Right lobe of liver (tissue), 6 donors: Measurements from ENCODE around the gene ZNF841. TPM values are rescaled to one million over a fixed set of nuclear protein-coding genes. Genes with fewer than 3 reads are reported as not detected.

Experiments used
- ATAC-seq, 4 donors: fragments of 200-7000 bp; cut with Tn5 transposase; one replicate each; pipeline ENCODE4 v1.9.1; 2020; ENCODE audit warnings: mild to moderate bottlenecking in 4 of 4, moderate library complexity in 4 of 4
- DNase-seq, 3 donors: peaks; one replicate each; pipeline ENCODE4 v3.0.0-alpha.2; 2020
- H3K27ac ChIP-seq, 3 donors: fragments of 200-600 bp; one replicate each; pipeline ENCODE4 v1.8.0; 2022
- H3K27me3 ChIP-seq, 2 donors: fragments of 200-600 bp; one replicate each; pipeline ENCODE4 v1.8.0; 2022
- H3K36me3 ChIP-seq, 4 donors: fragments of 200-600 bp; sonication (generic) in 1 of 4; one replicate each; pipeline versions ENCODE4 v1.5.1 to v1.8.0; 2017 to 2022; ENCODE audit warnings: control low read depth in 1 of 4
- H3K4me1 ChIP-seq, 4 donors: fragments of 200-600 bp; sonication (generic) in 1 of 4; one replicate each; pipeline versions ENCODE4 v1.5.1 to v1.8.0; 2017 to 2022; ENCODE audit warnings: control low read depth in 1 of 4
- H3K4me3 ChIP-seq, 3 donors: fragments of 200-600 bp; one replicate each; pipeline ENCODE4 v1.8.0; 2022
- H3K9me3 ChIP-seq, 4 donors: fragments of 200-600 bp; sonication (generic) in 1 of 4; one replicate each; pipeline versions ENCODE4 v1.5.1 to v1.8.0; 2017 to 2022; ENCODE audit warnings: control low read depth in 1 of 4
- POLR2A ChIP-seq: fragments of 450-650 bp; IDR thresholded peaks from one replicate; pipeline ENCODE4 v1.6.1; 2017; ENCODE audit warnings: antibody characterized with exemption, mild to moderate bottlenecking
- WGBS: methylation state at CpG from one replicate; pipeline ENCODE4 v1.1.6; 2018; ENCODE audit warnings: low coverage, low lambda C conversion rate; ENCODE audit not compliant: insufficient coverage; ENCODE audit errors: missing lambda C conversion rate; 5-methylcytosine and 5-hydroxymethylcytosine counted together
- intact Hi-C, 2 donors: fragments of 100-400 bp; cut with DNase I; formaldehyde crosslinking; loops; one replicate each; pipeline versions ENCODE4 v1.11.2 to v1.14.1; 2022
- total RNA-seq, 6 experiments: library from RNA; depleted of rRNA in 2 of 6; stranded (reverse); fragments of >200 nt in 2 of 6; fragmentation: NEBNext Ultra II Directional in 3 of 6; extraction: Animal tissue kit (Norgen Biotek cat#: 25700) in 3 of 6; gene quantifications; one replicate each; pipeline versions ENCODE4 v1.1.0 to v1.2.4, GENCODE V29; 2016 to 2023
- TF ChIP-seq, protein P1 (sequence below), 4 donors: fragments of 200-600 bp in 3 of 4; fragments of 450-650 bp in 1 of 4; IDR thresholded peaks; one replicate each; pipeline versions ENCODE4 v1.5.1 to v1.8.0; 2016 to 2022; ENCODE audit warnings: antibody characterized with exemption in 4 of 4, mild to moderate bottlenecking in 2 of 4
- donor health status: DM: no; HTN: yes; CAD: no.
- donor health status: DM: no; HTN: no; CAD: no.
- donor health status: DM: no; HTN: no; CAD: no.
- donor health status: DM: no; HTN: yes; CAD: no.
- donor health status: DM: no; HTN: yes; CAD: no.

Gene ZNF841
- total RNA-seq, 6 experiments from 2014 or later, result 2.8 to 8.7 (median 5.8) TPM

DNA sequence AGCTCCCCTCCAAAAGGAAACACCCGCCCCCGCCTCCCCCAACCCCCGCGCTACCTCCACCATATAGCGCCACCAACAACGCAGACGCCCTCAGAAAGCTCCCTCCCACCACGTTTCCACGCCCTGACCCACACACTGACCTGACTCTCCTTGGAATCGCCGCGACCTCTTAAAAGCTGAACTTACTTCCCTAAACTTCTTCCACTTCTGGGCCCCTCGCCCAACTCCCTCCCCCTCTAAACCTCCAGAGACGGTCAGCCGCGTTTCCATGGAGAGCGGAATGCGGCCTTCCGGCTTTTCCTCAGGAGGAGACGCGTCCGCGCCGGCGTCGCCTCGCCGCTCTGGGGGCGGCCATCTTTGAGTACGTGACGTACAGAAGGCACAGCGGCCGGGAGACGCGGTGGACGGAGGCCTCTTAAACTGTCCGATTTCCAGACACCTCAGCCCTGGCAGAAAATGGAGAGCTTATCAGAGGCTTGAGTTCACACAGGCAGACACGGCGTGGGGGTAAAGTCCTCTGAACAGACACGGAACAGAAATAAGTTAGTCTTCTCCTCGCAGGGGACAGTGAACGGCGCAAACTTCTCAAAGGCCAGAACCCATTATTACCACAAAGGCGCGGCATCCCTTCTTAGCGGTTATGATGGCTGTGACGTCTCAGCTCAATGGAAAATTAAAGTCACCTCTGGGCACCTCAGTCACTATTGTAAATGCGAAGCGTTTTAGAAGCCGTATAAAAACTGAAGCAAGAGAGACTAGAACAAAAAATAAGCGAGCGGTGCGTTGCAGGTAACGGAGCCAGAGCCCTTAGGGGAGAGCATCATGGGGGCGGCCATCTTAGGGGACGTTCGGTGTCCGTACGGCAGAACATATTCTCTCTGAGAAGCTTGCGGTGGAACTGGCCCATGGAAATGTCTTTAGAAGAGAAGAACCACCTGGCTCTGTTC is 46.7 kb downstream of the ZNF841 start, which contains the start of gene ZNF432:
Gene ZNF432, minus strand, starts transcription at position 284 of the 947 bp plus-strand sequence. CDS start 1,970 bp downstream, outside the sequence.
- WGBS, result 2% methylated on average over 35 of the region's 60 CpGs

DNA sequence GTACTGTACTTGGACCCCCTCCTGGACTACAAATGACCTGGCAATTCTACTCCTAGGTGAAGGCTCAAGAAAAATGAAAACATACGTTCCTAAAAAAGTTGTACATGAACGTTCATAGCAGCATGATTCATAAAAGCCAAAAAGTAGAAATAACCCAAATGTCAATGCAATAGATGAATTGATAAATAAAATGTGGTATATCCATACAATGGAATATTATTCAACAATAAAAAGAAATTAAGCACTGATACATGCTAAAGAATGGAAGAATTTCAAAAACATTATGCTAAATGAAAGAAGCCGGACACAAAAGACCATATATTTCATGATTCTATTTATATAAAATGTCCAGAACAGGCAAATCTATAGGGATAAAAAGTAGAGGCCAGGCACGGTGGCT is 56.4 kb downstream of the ZNF841 start:
- intact Hi-C loops, result no loop called here
- H3K27me3 ChIP-seq, result no peaks in the 10 kb centered on the region
- ATAC-seq (no peak), DNase-seq (no peak)
- no peak overlapping the region for H3K4me3 ChIP-seq
- no peaks in the 10 kb centered on the region for H3K4me1 ChIP-seq
- H3K27ac ChIP-seq, result no peak overlapping the region
- peaks cover 0 to 65% (median 30%) of the 10 kb centered on the region in 4 donors for H3K36me3 ChIP-seq
- peaks cover 4 to 47% (median 29%) of the 10 kb centered on the region in 4 donors for H3K9me3 ChIP-seq
- TF ChIP-seq POLR2A, result no peak
- TF ChIP-seq, protein P1, sequence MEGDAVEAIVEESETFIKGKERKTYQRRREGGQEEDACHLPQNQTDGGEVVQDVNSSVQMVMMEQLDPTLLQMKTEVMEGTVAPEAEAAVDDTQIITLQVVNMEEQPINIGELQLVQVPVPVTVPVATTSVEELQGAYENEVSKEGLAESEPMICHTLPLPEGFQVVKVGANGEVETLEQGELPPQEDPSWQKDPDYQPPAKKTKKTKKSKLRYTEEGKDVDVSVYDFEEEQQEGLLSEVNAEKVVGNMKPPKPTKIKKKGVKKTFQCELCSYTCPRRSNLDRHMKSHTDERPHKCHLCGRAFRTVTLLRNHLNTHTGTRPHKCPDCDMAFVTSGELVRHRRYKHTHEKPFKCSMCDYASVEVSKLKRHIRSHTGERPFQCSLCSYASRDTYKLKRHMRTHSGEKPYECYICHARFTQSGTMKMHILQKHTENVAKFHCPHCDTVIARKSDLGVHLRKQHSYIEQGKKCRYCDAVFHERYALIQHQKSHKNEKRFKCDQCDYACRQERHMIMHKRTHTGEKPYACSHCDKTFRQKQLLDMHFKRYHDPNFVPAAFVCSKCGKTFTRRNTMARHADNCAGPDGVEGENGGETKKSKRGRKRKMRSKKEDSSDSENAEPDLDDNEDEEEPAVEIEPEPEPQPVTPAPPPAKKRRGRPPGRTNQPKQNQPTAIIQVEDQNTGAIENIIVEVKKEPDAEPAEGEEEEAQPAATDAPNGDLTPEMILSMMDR (IDR thresholded peaks at IDR 0.05), result no peak
- 96% methylated on average over 4 of the region's 4 CpGs for WGBS

More for the DNA sequence above, 46.7 kb downstream of the ZNF841 start, which contains the start of gene ZNF432:
- peaks cover 0 to 5% (median 0%) of the 10 kb centered on the region in 4 donors for H3K4me1 ChIP-seq
- TF ChIP-seq, protein P1 (IDR thresholded peaks at IDR 0.05), result no peak
- TF ChIP-seq POLR2A, result peak; percentile 33
- H3K27ac ChIP-seq, result peak within 1 kb of the TSS; percentile 66 to 87 (median 85)
- H3K9me3 ChIP-seq, result peaks cover 0 to 13% (median 8%) of the 10 kb centered on the region in 4 donors
- ATAC-seq, result peak; percentile 98 to 99 (median 98)
- DNase-seq, result peak; percentile 91 to 96 (median 94)
- peak within 1 kb of the TSS; percentile 41 to 70 (median 64) for H3K4me3 ChIP-seq
- peaks cover 0 to 9% (median 4%) of the 10 kb centered on the region in 4 donors for H3K36me3 ChIP-seq
- intact Hi-C loops, result no loop called here
- no peaks in the 10 kb centered on the region for H3K27me3 ChIP-seq

DNA sequence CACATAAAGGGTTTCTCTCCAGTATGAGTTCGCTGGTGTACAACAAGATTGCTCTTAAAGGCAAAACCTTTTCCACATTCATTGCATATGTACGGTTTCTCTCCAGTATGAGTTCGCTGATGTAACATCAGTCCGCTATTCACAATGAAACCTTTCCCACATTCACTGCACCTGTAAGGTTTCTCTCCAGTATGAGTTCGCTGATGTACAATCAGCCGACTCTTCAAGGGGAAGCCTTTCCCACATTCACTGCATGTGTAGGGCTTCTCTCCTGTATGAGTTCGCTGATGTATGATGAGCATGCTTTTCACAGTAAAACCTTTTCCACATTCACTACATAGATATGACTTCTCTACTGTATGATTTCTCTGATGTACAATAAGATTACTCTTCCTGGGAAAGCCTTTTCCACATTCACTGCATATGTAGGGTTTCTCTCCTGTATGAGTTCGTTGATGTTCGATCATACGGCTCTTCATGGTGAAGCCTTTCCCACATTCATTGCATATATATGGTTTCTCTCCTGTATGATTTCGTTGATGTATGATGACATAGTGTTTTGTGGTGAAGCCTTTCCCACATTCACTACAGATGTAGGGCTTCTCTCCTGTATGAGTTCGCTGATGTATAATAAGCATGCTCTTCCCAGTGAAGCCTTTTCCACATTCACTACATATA is 61.4 kb downstream of the ZNF841 start:
- H3K9me3 ChIP-seq, result peaks cover 0 to 69% (median 39%) of the 10 kb centered on the region in 4 donors
- H3K4me1 ChIP-seq, result no peaks in the 10 kb centered on the region
- intact Hi-C loops, result no loop called here
- TF ChIP-seq POLR2A, result no peak
- TF ChIP-seq, protein P1 (IDR thresholded peaks at IDR 0.05), result no peak
- 96% methylated on average over 12 of the region's 12 CpGs for WGBS
- H3K36me3 ChIP-seq, result peaks cover 0 to 40% (median 14%) of the 10 kb centered on the region in 4 donors
- no peak for ATAC-seq
- H3K27me3 ChIP-seq, result no peaks in the 10 kb centered on the region
- H3K27ac ChIP-seq, result no peak overlapping the region
- no peak for DNase-seq
- no peak overlapping the region for H3K4me3 ChIP-seq

DNA sequence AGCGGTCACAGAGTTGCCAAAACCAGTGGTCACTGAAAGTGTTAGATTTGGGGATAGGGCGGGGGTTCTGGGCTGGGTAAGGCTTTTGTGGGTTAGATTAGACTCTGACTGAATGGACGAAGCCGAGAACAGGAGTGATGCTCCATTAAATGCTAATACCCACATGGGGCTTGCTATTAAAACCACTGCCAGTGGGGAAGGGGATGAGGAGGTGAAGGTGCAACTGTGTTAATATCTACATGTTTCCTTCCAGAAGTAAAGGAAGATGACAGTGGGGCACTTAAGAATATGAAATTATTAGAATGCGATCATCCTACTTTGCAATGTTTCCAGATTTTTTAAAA is 66.8 kb downstream of the ZNF841 start:
- H3K4me3 ChIP-seq, result peak overlapping the region; percentile 64 to 75 (median 65)
- peaks cover 0 to 30% (median 13%) of the 10 kb centered on the region in 4 donors for H3K9me3 ChIP-seq
- no peaks in the 10 kb centered on the region for H3K4me1 ChIP-seq
- H3K36me3 ChIP-seq, result peaks cover 0 to 21% (median 7%) of the 10 kb centered on the region in 4 donors
- no peak for TF ChIP-seq POLR2A
- TF ChIP-seq, protein P1 (IDR thresholded peaks at IDR 0.05), result no peak
- H3K27ac ChIP-seq, result peak overlapping the region; percentile 64 to 89 (median 89)
- no peaks in the 10 kb centered on the region for H3K27me3 ChIP-seq
- 19% methylated on average over 5 of the region's 5 CpGs for WGBS
- intact Hi-C loops, result no loop called here
- peak; percentile 23 to 40 (median 30) for ATAC-seq
- no peak for DNase-seq
